NCI-H1436 treated with DMSO at 0.1 percent for 48 hours (cell line): Measurements from ENCODE around the gene C1QTNF2.

ENCODE experiments used
- DNase-seq: peaks from one replicate; lab custom pipeline; 2025; lab: John Stamatoyannopoulos, UW

C1QTNF2 gene

GRCh38 chr5:160298189-160298588 lies 72.2 kb downstream of the C1QTNF2 start:
- DNase-seq = peak; percentile 36

GRCh38 chr5:160297776-160298175 lies 72.7 kb downstream of the C1QTNF2 start:
- DNase-seq = no peak
